ENCODE data around the gene LY6G5B. TPM values are rescaled to one million over a fixed set of nuclear protein-coding genes. Genes with fewer than 3 reads are reported as not detected.

LY6G5B gene
- total RNA-seq, 1 donor from 2014 or later = 1.2 TPM

DNA sequence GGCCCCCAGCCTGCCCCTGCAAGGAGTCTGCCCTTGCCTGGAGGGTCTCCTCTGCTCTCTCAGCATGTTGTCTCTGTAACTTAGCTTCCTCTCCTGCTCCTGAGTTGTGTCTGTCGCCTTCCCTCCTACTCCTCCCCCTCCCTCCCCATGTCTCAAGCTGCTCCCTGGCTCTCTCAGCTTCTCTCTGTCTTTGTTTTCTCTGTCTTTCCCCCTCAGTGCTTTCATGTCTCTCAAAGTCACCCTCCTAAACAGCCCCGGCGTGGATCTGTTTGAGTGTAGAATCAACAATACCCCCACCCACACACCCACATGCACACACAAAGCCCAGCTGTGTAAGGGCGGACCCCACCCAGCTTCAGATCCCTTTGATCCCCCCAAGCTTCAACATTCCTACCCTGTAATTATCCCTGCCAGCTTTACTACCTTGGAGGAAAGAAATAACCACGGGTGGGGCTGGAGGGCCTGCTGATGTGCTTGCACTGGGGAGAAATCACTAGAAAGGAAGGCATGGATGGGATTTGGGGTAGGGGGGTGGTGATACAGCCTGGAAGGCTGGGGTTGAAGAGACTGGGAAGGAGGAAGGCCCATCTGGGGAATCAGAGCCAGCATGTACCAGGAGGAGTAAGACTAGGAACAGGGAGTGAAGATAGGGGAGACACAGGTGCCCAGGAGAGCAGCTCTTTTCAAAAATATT, 44.4 kb downstream of the LY6G5B start:
- DNase-seq (ENCODE audit: low read depth in 2 of 2) = no peak

DNA sequence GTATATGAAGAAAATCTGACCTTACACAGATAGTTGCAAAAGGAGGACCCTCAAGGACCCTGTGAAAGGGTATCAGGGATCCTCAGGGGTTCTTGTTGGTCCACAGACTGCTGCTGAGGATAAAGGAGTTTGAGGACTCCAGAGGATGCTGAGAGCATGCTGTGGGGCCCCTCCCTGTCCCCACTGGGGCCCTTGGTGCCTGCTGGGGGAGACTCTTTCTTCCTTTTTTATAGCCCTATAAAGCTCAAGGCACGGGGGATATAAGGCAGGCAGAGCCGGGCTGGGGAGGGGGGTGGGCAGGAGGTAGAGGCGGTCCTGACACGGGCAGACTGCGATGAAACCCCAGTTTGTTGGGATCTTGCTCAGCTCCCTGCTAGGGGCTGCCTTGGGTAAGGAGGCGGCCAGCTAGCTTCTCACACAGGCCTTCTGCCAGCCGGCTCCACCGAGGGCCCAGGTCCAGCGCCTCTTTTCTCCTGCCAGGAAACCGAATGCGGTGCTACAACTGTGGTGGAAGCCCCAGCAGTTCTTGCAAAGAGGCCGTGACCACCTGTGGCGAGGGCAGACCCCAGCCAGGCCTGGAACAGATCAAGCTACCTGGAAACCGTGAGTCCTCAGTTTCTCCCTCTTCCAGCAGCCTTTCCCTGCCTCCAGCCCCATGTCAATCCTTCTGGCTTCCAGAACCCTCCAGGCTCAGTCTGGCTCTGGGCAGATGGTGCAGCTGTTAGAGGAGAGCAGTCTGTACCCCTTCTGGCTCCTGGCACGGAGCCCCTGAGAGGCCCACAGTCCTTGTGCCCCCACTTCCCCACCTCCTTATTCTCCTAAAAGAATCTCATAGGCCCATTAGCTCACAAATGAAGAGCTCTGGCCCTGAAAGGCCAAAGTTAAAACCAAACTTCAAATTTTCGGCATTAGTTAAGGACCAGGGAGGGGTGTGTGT, 45.5 kb downstream of the LY6G5B start, which contains the start of gene LY6G6D:
Gene LY6G6D (plus strand): TSS at position 327 of the 937 bp plus-strand sequence. CDS start 8 bp downstream, at position 335.
- DNase-seq (ENCODE audit: low read depth in 2 of 2) = no peak

GRCh38 chr6:31717499-31718222, 47.9 kb downstream of the LY6G5B start:
- no peak for DNase-seq (ENCODE audit: low read depth in 2 of 2)

- no peak for DNase-seq (ENCODE audit: low read depth in 2 of 2)
Observed at GRCh38 chr6:31718265-31718664, 48.5 kb downstream of the LY6G5B start.

- DNase-seq (ENCODE audit: low read depth in 2 of 2) = no peak
Observed at GRCh38 chr6:31719001-31719400, 49.2 kb downstream of the LY6G5B start.

- DNase-seq (ENCODE audit: low read depth in 2 of 2) = no peak
Observed at GRCh38 chr6:31720196-31720770, 50.5 kb downstream of the LY6G5B start.

GRCh38 chr6:31721351-31722020, 51.7 kb downstream of the LY6G5B start, which contains the start of gene LY6G6C:
Gene LY6G6C (minus strand): TSS chr6:31721746. CDS start chr6:31721679, 67 bp downstream.
- DNase-seq (ENCODE audit: low read depth in 2 of 2) = no peak

DNA sequence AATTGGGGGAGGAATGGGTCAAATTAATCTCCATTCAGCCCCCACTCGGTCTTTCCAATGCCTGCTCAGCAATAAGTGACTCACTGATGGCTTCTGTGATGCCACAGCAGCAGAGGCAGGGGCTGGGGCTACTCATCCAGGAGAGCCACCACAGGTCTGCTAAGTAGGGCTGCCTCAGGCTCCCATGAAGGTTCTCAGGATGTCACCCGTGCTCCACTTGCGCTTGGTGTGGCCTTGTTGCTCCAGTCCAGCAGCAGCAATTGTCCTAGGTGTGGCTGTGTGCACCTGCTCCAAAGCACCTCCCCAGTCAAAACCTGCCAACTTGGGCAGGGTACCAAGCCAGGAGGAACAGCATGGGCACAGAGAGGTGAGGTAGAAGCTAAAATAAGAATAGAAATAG, 52.4 kb downstream of the LY6G5B start:
- no peak for DNase-seq (ENCODE audit: low read depth in 2 of 2)

Other genes starting within 250 kb of the LY6G5B start
- gene MICB, start 171.8 kb upstream of the LY6G5B start, total RNA-seq = 5.0 and 9.8 TPM in 2 replicates
- not detected in 2 replicates for gene MCCD1, start 141.0 kb upstream of the LY6G5B start, total RNA-seq
- 180 and 306 TPM in 2 replicates for gene DDX39B, start 128.0 kb upstream of the LY6G5B start, total RNA-seq
- 0.20 and 0.22 TPM in 2 replicates for gene ATP6V1G2, start 123.4 kb upstream of the LY6G5B start, total RNA-seq
- gene NFKBIL1, start 122.4 kb upstream of the LY6G5B start, total RNA-seq = 17.9 and 23.0 TPM in 2 replicates
- not detected in 2 replicates for gene LTA, start 97.7 kb upstream of the LY6G5B start, total RNA-seq
- not detected in 2 replicates for gene TNF, start 94.4 kb upstream of the LY6G5B start, total RNA-seq
- gene LTB, start 87.6 kb upstream of the LY6G5B start, total RNA-seq = 6.7 and 9.2 TPM in 2 replicates
- gene LST1, start 83.7 kb upstream of the LY6G5B start, total RNA-seq = not detected in 2 replicates
- gene NCR3, start 77.0 kb upstream of the LY6G5B start, total RNA-seq = not detected in 2 replicates
- gene AIF1, start 54.7 kb upstream of the LY6G5B start, total RNA-seq = not detected in 2 replicates
- 19.4 and 27.2 TPM in 2 replicates for gene PRRC2A, start 49.3 kb upstream of the LY6G5B start, total RNA-seq
- 88.3 and 111 TPM in 2 replicates for gene BAG6, start 17.3 kb upstream of the LY6G5B start, total RNA-seq
- gene APOM, start 14.1 kb upstream of the LY6G5B start, total RNA-seq = 0.22 and 0.40 TPM in 2 replicates
- gene C6orf47, start 9.2 kb upstream of the LY6G5B start, total RNA-seq = 15.5 and 24.0 TPM in 2 replicates
- gene GPANK1, start 5.0 kb upstream of the LY6G5B start, total RNA-seq = 8.5 and 12.1 TPM in 2 replicates
- gene CSNK2B, start 3.9 kb upstream of the LY6G5B start, total RNA-seq = 64.1 and 67.6 TPM in 2 replicates
- gene LY6G5C, start 11.1 kb downstream of the LY6G5B start, total RNA-seq = 1.4 and 1.7 TPM in 2 replicates
- 41.2 and 69.8 TPM in 2 replicates for gene ABHD16A, start 33.3 kb downstream of the LY6G5B start, total RNA-seq
- gene LY6G6F, start 36.9 kb downstream of the LY6G5B start, total RNA-seq = not detected in 2 replicates
- not detected in 2 replicates for gene LY6G6D, start 45.4 kb downstream of the LY6G5B start, total RNA-seq
- gene LY6G6C, start 51.8 kb downstream of the LY6G5B start, total RNA-seq = not detected in 2 replicates
- gene MPIG6B, start 53.4 kb downstream of the LY6G5B start, total RNA-seq = not detected in 2 replicates
- 109 and 159 TPM in 2 replicates for gene DDAH2, start 59.3 kb downstream of the LY6G5B start, total RNA-seq
- 469 and 552 TPM in 2 replicates for gene CLIC1, start 66.6 kb downstream of the LY6G5B start, total RNA-seq
- gene MSH5, start 70.0 kb downstream of the LY6G5B start, total RNA-seq = 1.4 and 2.6 TPM in 2 replicates
- gene SAPCD1, start 92.7 kb downstream of the LY6G5B start, total RNA-seq = 1.6 and 2.0 TPM in 2 replicates
- under 0.01 and 0.40 TPM in 2 replicates for gene VWA7, start 107.4 kb downstream of the LY6G5B start, total RNA-seq
- gene VARS1, start 125.8 kb downstream of the LY6G5B start, total RNA-seq = 36.3 and 39.0 TPM in 2 replicates
- gene LSM2, start 137.0 kb downstream of the LY6G5B start, total RNA-seq = 29.2 and 29.8 TPM in 2 replicates
- 0.87 and 1.8 TPM in 2 replicates for gene HSPA1L, start 145.3 kb downstream of the LY6G5B start, total RNA-seq
- 40.8 and 93.3 TPM in 2 replicates for gene HSPA1A, start 145.6 kb downstream of the LY6G5B start, total RNA-seq
- gene HSPA1B, start 157.8 kb downstream of the LY6G5B start, total RNA-seq = 23.8 and 30.2 TPM in 2 replicates
- gene NEU1, start 192.8 kb downstream of the LY6G5B start, total RNA-seq = 41.2 and 50.0 TPM in 2 replicates
- not detected in 2 replicates for gene SLC44A4, start 209.0 kb downstream of the LY6G5B start, total RNA-seq
- gene EHMT2, start 227.7 kb downstream of the LY6G5B start, total RNA-seq = 25.7 and 28.0 TPM in 2 replicates
- gene ZBTB12, start 232.1 kb downstream of the LY6G5B start, total RNA-seq = 2.2 and 3.6 TPM in 2 replicates